Activated T-helper 2 cell treated with anti-CD3 and anti-CD28 coated beads, Interferon-gamma antibody, Interleukin-2, Interleukin-4, amounts not matched to agents 10 μg/mL and 5 μg/mL and 100 μg/mL, durations not matched to agents 14 hours and 24 hours and 36 hours (primary cell): ENCODE data around the gene PHAF1. TPM values are rescaled to one million over a fixed set of nuclear protein-coding genes. Genes with fewer than 3 reads are reported as not detected.

Source experiments
- DNase-seq: peaks from one replicate; pipeline ENCODE4 v3.0.0; 2021; ENCODE audit warnings: low spot score
- H3K27ac Mint-ChIP-seq: one replicate; pipeline ENCODE4 v1.8.0; 2021; ENCODE audit warnings: mixed read lengths
- H3K27me3 Mint-ChIP-seq: one replicate; pipeline ENCODE4 v1.8.0; 2021; ENCODE audit warnings: low read depth, mixed read lengths
- H3K36me3 Mint-ChIP-seq: one replicate; pipeline ENCODE4 v1.8.0; 2021; ENCODE audit warnings: low read depth, mixed read lengths
- H3K4me1 Mint-ChIP-seq: one replicate; pipeline ENCODE4 v1.8.0; 2021; ENCODE audit warnings: low read depth, mixed read lengths
- H3K4me3 Mint-ChIP-seq: one replicate; pipeline ENCODE4 v1.8.0; 2021; ENCODE audit warnings: low read depth, mild to moderate bottlenecking, moderate library complexity, mixed read lengths
- H3K9me3 Mint-ChIP-seq: one replicate; pipeline ENCODE4 v1.8.0; 2021; ENCODE audit warnings: mixed read lengths
- intact Hi-C: fragments of 100-400 bp; cut with micrococcal nuclease; formaldehyde crosslinking; loops from one replicate; pipeline ENCODE4 v1.15.1; 2023
- total RNA-seq: library from RNA; stranded (reverse); gene quantifications from 2 replicates; pipeline ENCODE4 v1.2.3, GENCODE V29; 2022

Gene PHAF1
- total RNA-seq, 1 donor from 2014 or later: 17.8 TPM

- intact Hi-C loops: loop anchor here (1.0 to 10.0 kb wide), 5 partner anchors 33 to 280 kb away; no protein-coding TSS in a partner anchor
- H3K27ac Mint-ChIP-seq: no peak overlapping the region
- H3K27me3 Mint-ChIP-seq: peaks cover 1% of the 10 kb centered on the region
- peak overlapping the region; percentile 70 for H3K4me3 Mint-ChIP-seq
- no peak for DNase-seq
- peaks cover 50% of the 10 kb centered on the region for H3K4me1 Mint-ChIP-seq
- H3K9me3 Mint-ChIP-seq: no peaks in the 10 kb centered on the region
- peaks cover 24% of the 10 kb centered on the region for H3K36me3 Mint-ChIP-seq
Measured at GRCh38 chr16:67154578-67155294, 45.0 kb downstream of the PHAF1 start.

- peak; percentile 77 for DNase-seq
- intact Hi-C loops: loop anchor here (1.0 to 10.0 kb wide), 4 partner anchors 137 to 281 kb away; no protein-coding TSS in a partner anchor
- H3K4me3 Mint-ChIP-seq: peak overlapping the region; percentile 70
- peaks cover 50% of the 10 kb centered on the region for H3K4me1 Mint-ChIP-seq
- peaks cover 1% of the 10 kb centered on the region for H3K27me3 Mint-ChIP-seq
- H3K36me3 Mint-ChIP-seq: peaks cover 24% of the 10 kb centered on the region
- no peak overlapping the region for H3K27ac Mint-ChIP-seq
- H3K9me3 Mint-ChIP-seq: no peaks in the 10 kb centered on the region
Measured at GRCh38 chr16:67155295-67156142, 45.8 kb downstream of the PHAF1 start.

DNA sequence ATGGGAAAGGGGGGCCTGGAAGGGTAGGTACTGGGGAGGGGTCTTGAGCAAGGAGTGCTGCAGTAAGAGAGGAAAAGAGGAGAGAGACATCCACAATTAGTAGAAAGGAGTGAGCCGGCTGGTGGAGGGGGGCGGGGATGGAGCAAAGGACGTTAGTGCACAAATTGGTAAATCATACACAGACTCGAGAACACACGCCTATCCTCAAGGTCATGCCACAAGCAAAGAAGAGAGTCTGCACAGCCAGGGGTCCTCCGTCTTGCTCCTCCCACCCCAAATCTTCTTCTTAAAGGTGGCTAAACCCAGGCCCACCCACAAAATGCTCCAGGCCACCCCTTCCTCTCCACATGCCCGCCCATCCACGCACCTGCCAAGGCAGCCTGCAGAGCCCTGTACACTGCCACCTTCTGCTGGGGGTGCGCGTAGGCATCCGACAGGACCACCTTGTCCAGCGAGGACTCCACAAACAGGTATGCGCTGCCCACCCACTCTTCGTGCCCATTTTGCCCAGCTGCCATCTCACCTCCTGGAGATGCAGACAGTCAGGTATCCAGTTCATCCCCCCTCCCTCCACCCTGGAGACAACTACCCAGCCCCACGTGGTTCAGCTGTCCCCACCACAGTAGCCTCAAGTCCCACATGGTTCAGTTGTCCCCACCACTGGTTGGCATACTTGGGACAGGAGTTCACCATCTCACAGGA lies 46.6 kb downstream of the PHAF1 start:
- intact Hi-C loops: loop anchor here (10.0 kb wide), 1 partner anchor 281 kb away; no protein-coding TSS in a partner anchor
- Mint-ChIP-seq H3K9me3 (no peaks in the 10 kb centered on the region), H3K4me3 (no peak overlapping the region), H3K4me1 (peaks cover 50% of the 10 kb centered on the region), H3K36me3 (peaks cover 30% of the 10 kb centered on the region), H3K27ac (no peak overlapping the region), H3K27me3 (peaks cover 1% of the 10 kb centered on the region)
- peak; percentile 8 for DNase-seq

DNA sequence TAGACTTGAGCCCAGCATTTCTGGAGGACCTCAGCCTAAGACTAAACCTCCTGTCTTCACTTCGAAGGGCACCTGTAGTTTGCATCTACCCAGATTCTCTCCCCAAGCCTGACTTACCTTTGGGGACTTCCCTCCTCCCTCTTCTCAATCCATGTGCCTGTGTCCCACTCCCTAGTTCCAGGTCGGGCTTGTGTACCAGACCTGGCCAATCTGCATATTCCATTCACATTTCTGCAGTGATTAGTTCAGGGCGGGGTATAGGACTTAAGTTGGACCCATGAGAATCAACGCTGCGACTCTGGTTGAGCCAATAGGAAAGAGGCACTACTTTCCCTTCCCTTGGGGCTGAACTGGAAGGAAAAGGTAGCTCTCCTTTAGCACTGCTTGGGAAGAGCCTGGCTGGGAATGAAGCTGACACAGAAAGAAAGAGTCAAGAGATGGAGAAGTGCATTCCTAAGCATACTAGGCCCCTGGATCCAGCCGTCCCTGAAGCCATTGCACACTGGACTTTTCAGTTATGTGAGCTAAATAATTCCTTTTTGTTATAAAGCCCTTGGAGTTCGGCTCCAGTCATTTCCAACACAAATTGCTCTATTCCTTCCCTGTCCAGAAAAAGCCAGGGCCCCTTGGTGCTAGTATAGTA lies 47.5 kb downstream of the PHAF1 start:
- Mint-ChIP-seq H3K4me1 (peaks cover 46% of the 10 kb centered on the region), H3K36me3 (peaks cover 34% of the 10 kb centered on the region), H3K4me3 (no peak overlapping the region), H3K27me3 (peaks cover 1% of the 10 kb centered on the region), H3K27ac (no peak overlapping the region), H3K9me3 (no peaks in the 10 kb centered on the region)
- DNase-seq: no peak
- intact Hi-C loops: loop anchor here (10.0 kb wide), 1 partner anchor 282 kb away; no protein-coding TSS in a partner anchor

DNA sequence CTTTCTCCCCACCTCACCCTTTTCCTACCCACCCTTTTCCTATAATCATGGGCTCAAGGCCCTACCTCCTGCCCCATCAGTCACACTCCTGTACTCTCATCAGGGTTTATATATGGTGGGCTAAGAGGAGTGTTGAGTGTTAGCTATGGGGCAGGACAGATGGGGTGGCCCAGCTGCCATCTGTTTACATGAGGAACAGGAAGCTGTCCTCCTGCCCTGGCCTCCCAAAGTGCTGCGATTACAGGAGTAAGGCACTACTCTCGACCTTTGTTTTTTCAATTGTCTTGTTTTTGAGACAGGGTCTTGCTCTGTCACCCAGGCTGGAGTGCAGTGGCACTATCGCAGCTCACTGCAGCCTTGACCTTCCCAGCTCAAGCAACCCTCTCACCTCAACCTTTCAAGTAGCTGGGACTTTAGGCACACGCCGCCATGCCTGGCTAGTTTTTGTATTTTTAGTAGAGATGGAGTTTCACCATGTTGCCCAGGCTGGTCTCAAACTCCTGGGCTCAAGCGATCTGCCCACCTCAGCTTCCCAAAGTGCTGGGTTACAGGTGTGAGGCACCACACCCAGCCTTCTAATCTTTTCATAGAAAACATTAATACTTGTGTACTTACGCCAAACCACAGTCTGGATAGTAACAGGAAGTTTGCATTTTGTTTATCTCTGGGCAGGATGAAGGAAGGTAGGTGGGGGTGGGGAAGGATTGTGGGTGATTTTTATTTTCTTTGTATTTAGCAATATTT lies 48.3 kb downstream of the PHAF1 start:
- no peak for DNase-seq

DNA sequence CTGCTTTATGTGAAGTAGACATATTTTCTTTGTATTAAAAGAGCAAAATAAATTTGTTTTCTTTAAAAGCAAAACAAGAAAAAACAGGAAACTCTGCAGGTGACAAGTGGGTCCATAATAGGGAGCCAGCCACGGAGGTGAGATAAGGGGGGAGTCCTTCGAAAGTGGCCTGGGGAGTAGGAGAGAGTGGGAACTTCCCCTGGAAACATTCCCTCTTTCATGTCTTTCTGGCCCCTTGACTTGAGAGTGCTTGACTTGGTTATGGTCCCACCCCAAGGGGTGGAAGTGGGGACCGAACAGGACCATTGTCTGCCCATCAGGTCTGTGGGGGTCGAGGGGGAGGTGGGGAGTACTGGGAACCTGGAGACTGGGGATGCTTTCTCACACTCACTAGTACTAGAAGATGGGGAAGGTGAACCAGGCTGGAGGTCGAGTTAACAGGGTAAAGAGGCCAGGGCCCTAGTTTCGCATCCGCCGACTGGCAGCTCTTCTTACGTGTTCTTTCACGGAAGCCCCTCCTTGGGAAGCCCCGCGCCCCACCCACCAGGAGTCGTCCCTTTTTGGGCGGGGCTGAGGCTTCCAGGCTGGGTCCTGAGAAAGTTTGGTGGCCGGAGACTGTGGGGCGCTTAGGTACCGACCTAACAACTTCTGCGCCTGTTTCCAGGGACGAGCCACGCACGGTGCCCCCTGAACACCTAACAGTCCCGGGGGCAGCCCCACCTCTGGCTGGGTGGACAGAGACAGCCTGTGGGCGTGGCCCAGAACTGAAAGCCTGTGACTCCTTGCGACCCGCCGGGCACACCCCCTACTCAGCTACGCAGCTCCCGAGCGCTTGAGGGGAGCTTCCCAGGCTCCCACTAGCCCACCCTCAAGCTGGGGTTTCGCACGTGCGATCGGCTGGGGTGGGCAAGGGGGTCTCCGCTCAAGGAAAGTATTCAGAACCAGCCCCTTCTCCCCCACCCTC lies 49.2 kb downstream of the PHAF1 start:
- Mint-ChIP-seq H3K27me3 (peaks cover 5% of the 10 kb centered on the region), H3K27ac (peak overlapping the region; percentile 85), H3K4me3 (peak overlapping the region; percentile 91), H3K9me3 (no peaks in the 10 kb centered on the region), H3K36me3 (peaks cover 30% of the 10 kb centered on the region), H3K4me1 (peaks cover 44% of the 10 kb centered on the region)
- DNase-seq: peak; percentile 84
- intact Hi-C loops: loop anchor here (1.0 to 10.0 kb wide), 3 partner anchors 11 to 284 kb away; partner anchors contain the start of gene NOL3

More for the DNA sequence above, 48.3 kb downstream of the PHAF1 start:
- Mint-ChIP-seq H3K27me3 (peaks cover 5% of the 10 kb centered on the region), H3K9me3 (no peaks in the 10 kb centered on the region), H3K4me1 (peaks cover 46% of the 10 kb centered on the region), H3K4me3 (peak overlapping the region; percentile 91), H3K27ac (peak overlapping the region; percentile 85), H3K36me3 (peaks cover 34% of the 10 kb centered on the region)
- intact Hi-C loops: loop anchor here (10.0 kb wide), 1 partner anchor 283 kb away; no protein-coding TSS in a partner anchor

- peak overlapping the region; percentile 30 for H3K4me3 Mint-ChIP-seq
- peaks cover 24% of the 10 kb centered on the region for H3K36me3 Mint-ChIP-seq
- H3K9me3 Mint-ChIP-seq: no peaks in the 10 kb centered on the region
- intact Hi-C loops: loop anchor here (2.0 kb wide), 4 partner anchors 13 to 65 kb away; partner anchors contain the start of genes MATCAP1, PHAF1 and TMEM208
- no peak for DNase-seq
- peaks cover 43% of the 10 kb centered on the region for H3K4me1 Mint-ChIP-seq
- H3K27me3 Mint-ChIP-seq: peaks cover 17% of the 10 kb centered on the region
- no peak overlapping the region for H3K27ac Mint-ChIP-seq
Measured at GRCh38 chr16:67161595-67162058, 51.9 kb downstream of the PHAF1 start.

DNA sequence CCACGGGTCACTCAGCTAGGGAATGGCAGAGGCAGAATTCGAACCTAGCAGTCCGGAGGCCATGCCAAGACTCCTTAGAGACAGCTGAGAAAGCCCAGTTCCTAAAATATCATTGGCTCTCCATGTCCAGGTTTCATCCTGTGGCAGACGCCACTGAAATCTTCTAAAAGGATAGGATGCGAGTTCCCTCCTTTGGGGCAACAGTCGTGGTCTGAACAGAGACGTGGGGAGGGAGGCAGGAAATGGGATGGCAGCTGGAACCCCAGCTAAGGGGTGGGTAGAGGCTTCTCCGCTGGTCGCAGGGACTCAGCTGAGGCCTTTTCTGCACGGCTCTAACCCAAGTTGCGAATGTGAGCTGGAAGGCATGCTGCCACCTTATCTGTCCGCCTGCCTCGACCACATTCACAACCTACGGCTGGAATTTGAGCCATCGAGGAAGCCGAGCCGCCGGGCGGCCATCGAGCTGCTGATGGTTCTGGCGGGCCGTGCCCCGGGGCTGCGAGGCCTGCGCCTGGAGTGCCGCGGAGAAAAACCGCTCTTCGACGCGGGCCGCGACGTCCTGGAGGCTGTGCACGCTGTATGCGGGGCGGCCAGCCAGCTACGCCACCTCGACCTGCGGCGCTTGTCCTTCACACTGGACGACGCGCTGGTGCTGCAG lies 52.9 kb downstream of the PHAF1 start:
- Mint-ChIP-seq H3K4me1 (peaks cover 36% of the 10 kb centered on the region), H3K36me3 (peaks cover 27% of the 10 kb centered on the region), H3K9me3 (no peaks in the 10 kb centered on the region), H3K27me3 (peaks cover 22% of the 10 kb centered on the region), H3K4me3 (peak overlapping the region; percentile 37), H3K27ac (no peak overlapping the region)
- intact Hi-C loops: no loop called here
- no peak for DNase-seq

DNA sequence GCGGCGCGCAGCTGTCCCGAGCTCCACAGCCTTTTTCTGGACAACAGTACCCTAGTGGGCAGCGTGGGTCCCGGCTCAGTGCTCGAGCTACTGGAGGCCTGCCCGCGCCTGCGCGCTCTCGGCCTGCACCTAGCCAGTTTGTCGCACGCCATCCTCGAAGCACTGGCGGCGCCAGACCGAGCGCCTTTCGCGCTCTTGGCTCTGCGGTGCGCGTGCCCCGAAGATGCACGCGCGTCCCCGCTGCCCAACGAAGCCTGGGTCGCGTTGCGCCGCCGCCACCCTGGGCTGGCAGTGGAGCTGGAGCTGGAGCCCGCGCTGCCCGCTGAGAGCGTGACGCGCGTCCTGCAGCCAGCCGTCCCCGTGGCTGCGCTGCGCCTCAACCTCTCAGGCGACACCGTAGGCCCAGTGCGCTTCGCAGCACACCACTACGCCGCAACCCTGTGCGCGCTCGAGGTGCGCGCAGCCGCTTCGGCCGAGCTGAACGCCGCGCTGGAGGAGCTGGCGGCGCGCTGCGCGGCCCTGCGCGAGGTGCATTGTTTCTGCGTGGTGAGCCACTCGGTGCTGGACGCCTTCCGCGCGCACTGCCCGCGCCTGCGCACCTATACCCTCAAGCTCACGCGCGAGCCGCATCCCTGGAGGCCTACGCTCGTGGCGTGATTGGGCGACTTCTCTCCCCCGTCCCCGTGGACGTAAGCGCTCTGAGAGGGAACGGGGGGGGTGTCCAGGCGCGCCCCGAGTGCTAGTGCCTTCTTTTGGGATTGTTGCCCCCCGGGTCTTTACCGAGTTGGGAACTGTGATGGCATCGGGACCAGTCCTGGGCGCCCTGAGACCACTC lies 53.6 kb downstream of the PHAF1 start:
- Mint-ChIP-seq H3K27me3 (peaks cover 24% of the 10 kb centered on the region), H3K36me3 (peaks cover 30% of the 10 kb centered on the region), H3K4me1 (peaks cover 31% of the 10 kb centered on the region), H3K4me3 (peak overlapping the region; percentile 42), H3K9me3 (no peaks in the 10 kb centered on the region), H3K27ac (no peak overlapping the region)
- DNase-seq: peak; percentile 61
- intact Hi-C loops: no loop called here
